ENCODE results near the gene F2.
"Not testable (repeated sequence)": the region's sequence is repeated elsewhere in the genome, so short reads cannot be mapped to it uniquely, and the experiment has no call there.

Gene F2

GRCh38 chr11:46686886-46687795 is 31.9 kb upstream of the F2 start:
- no peak for DNase-seq

- no peak for DNase-seq
Observed at GRCh38 chr11:46690702-46691101, 28.3 kb upstream of the F2 start.

DNA sequence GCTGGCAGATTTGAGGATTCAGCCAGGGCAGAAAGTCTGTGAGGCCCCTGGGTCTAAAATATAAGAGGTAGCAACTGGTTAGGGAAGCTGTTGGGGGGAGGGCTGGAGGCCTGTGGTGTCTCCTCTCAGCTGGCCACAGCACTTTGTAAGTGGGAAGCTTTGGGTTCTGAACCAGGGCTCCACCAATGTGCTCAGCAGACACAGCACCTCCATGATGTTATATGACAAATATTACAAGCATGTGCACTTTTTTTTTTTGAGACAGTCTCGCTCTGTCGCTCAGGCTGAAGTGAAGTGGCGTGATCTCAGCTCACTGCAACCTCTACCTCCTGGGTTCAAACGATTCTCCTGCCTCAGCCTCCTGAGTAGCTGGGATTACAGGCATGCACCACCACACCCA is 26.6 kb upstream of the F2 start:
- no peak for DNase-seq

GRCh38 chr11:46693597-46694012 is 25.4 kb upstream of the F2 start:
- DNase-seq = no peak

DNA sequence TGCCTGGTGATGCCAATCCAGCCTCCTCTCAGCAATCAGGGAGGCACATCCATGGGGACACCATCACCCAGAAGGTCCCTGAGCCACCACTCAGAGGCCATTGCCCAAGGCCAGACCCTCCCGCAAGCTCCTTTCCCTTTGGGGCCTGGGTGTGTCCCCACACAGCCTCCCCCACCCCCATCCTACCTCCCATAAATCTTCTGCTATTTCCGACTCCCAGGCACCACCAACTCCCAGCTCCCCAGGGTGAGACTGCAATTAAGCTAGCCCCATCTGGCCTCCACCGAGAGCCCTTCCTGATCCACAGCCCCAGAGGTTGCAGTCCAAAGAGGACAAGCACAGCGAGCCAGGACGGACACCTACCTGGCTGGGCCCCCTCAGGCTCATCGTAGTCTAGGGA is 24.9 kb upstream of the F2 start:
- DNase-seq = no peak

DNA sequence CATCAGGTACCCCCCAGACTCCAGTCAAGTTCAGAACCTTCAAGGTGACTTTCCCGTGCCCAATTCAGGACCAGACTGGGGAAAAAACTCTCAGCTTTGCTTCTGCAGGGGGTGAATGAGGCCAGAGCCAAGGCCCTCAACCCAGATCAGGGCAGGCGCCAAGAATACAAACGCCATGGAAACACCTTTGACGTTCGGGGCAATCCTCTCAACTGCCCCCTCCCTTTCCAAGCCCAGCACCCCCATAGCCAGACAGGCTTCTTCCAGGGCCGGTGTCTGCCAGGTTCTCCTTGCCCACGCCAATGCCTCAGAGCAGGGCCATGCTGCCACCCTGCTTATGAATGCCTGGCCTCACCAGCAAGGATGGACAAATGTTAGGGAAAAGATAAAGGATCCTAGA is 24.4 kb upstream of the F2 start:
- no peak for DNase-seq

GRCh38 chr11:46695345-46696211 is 23.4 kb upstream of the F2 start:
- DNase-seq = no peak

- DNase-seq = no peak
Observed at GRCh38 chr11:46696212-46696558, 22.8 kb upstream of the F2 start.

GRCh38 chr11:46697303-46697702 is 21.7 kb upstream of the F2 start:
- DNase-seq = no peak

- no peak for DNase-seq
Observed at GRCh38 chr11:46697723-46698122, 21.3 kb upstream of the F2 start.

- peak; percentile 19 for DNase-seq
Observed at GRCh38 chr11:46698597-46698996, 20.4 kb upstream of the F2 start.

- DNase-seq = peak; percentile 99
Observed at GRCh38 chr11:46700241-46701077, 18.6 kb upstream of the F2 start, which contains the start of the genes ARHGAP1 and ZNF408. ARHGAP1 (minus strand) TSS chr11:46700619; CDS start chr11:46696107, 4,512 bp downstream. ZNF408 (plus strand) TSS chr11:46701031; CDS start chr11:46701048, 17 bp downstream.

DNA sequence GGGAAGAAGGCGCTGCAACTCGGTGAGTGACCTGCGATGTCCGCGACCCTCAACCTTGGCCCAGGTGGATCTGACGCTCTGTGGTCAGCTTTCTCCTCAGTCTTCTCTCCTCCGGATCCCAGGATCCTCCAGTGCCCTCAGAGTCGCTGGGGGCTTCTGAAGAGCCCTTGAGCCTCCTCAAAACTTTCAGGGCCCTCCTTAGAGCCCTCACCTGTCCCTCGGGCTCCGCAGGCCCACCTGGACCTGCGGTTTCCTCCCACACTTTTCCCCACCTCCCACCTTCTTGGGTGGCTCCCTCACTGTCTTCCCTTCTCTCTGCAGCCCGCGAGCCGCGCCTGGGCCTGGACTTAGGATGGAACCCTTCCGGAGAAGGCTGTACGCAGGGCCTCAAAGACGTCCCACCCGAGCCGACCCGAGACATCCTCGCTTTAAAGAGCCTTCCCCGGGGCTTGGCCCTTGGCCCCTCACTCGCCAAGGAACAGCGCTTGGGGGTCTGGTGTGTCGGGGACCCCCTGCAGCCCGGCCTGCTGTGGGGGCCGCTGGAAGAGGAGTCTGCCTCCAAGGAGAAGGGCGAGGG is 17.8 kb upstream of the F2 start:
- DNase-seq = no peak

GRCh38 chr11:46705070-46705688 is 13.8 kb upstream of the F2 start:
- no peak for DNase-seq

DNA sequence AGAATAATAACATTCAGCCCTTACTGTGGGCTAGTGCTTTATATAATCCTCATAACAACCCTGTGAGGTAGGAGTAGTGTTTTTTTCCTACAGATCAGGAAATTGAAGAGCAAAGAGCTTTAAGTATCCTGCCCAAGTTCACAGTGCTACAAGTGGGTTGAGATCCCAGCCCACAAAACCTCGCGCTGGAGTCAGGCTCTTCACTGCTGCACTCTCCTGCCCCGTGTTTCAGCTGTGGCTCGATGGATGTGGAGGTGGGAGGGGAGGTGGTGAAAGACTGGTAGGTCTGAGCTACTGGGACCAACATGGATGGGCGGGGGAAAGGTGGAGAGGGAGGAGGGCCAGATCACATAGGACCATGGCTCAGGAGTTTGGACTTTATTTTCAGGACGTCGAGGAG is 12.1 kb upstream of the F2 start:
- no peak for DNase-seq

DNA sequence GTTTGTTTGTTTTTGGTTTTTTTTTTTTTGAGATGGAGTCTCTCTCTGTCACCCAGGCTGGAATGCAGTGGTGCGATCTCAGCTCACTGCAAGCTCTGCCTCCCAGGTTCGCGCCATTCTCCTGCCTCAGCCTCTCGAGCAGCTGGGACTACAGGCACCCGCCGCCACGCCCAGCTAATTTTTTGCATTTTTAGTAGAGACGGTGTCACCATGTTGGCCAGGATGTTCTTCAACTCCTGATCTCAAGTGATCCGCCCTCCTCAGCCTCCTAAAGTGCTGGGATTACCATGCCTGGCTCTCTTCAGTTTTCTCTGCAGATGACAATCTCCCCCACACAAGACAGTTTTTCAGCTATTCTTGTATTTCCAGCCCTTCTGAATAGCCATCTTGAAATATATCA is 9.7 kb upstream of the F2 start:
- not testable (repeated sequence) for DNase-seq

DNA sequence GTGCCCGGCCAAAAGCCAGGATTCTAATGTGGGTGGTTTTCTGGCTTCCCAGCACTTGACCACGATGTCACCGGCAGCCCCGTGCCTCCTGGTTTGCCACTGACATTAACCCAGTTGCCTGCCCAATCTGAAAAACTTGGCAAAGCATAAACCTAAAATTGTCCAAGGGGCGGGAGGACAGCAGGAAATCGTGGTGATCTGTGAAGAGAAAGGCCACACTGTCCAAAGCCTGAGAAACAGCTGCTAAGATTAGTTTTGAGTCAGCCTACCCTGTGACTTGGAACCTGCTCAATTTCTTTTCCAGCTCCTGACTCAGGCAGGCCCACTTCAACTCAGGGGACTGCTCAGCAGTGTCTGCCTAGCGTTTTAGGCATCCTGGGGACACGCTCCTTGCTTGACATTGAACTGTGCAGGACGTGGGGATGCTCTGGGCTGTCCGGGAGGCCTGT is 8.2 kb upstream of the F2 start:
- no peak for DNase-seq

- DNase-seq = no peak
Observed at GRCh38 chr11:46711303-46711702, 7.7 kb upstream of the F2 start.

DNA sequence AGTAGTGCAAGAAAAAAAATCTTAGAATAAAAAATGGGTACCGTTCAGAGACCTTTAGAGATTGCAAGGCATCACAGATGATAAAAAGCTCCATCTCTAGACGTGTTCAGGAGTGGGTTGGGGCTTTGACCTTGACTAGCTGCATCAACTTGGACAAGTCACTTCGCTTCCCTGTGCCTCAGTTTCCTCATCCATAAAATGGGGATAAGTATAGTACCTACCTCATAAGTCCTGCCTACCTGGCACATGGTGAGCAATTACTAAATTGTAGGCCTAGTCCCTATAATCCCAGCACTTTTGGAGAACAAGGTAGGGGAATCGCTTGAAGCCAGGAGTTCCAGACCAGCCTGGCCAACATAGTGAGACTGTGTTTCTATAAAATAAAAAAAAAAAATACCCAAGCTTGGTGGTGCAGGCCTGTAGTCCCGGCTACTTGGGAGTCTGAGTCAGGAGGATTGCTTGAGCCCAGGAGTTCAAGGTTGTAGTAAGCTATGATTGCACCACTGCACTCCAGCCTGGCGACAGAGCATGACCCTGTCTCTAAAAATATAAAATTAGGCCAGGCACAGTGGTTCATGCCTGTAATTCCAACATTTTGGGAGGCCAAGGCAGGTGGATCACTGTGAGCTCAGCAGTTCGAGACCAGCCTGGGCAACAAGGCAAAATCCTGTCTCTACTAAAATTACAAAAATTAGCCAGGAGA is 6.0 kb upstream of the F2 start:
- DNase-seq = no peak

- not testable (repeated sequence) for DNase-seq
Observed at GRCh38 chr11:46717825-46718154, 1.2 kb upstream of the F2 start.
